Activated effector memory CD4-positive, alpha-beta T cell treated with Interleukin-2 at 50 U/mL for 16 hours (primary cell): Measurements from ENCODE around the gene IRS2.
"Not testable (repeated sequence)": the region's sequence is repeated elsewhere in the genome, so short reads cannot be mapped to it uniquely, and the experiment has no call there.

Experiments used
- DNase-seq: peaks from one replicate; pipeline ENCODE4 v3.0.0-alpha.2; 2020

Gene IRS2

GRCh38 chr13:109755551-109755950 is 30.8 kb downstream of the IRS2 start:
- no peak for DNase-seq

GRCh38 chr13:109751477-109751876 is 34.9 kb downstream of the IRS2 start:
- no peak for DNase-seq

- DNase-seq: no peak
Measured at GRCh38 chr13:109750221-109750775, 36.1 kb downstream of the IRS2 start.

- no peak for DNase-seq
Measured at GRCh38 chr13:109749365-109749764, 37.0 kb downstream of the IRS2 start.

- no peak for DNase-seq
Measured at GRCh38 chr13:109748677-109749076, 37.7 kb downstream of the IRS2 start.

- DNase-seq: no peak
Measured at GRCh38 chr13:109747524-109747923, 38.9 kb downstream of the IRS2 start.

- DNase-seq: no peak
Measured at GRCh38 chr13:109746364-109746763, 40.0 kb downstream of the IRS2 start.

GRCh38 chr13:109745702-109746101 is 40.7 kb downstream of the IRS2 start:
- DNase-seq: no peak

- DNase-seq: no peak
Measured at GRCh38 chr13:109745060-109745459, 41.3 kb downstream of the IRS2 start.

- DNase-seq: no peak
Measured at GRCh38 chr13:109744512-109745051, 41.8 kb downstream of the IRS2 start.

GRCh38 chr13:109743706-109744453 is 42.5 kb downstream of the IRS2 start:
- DNase-seq: peak; percentile 4

- DNase-seq: no peak
Measured at GRCh38 chr13:109741966-109742365, 44.4 kb downstream of the IRS2 start.

GRCh38 chr13:109740721-109741120 is 45.7 kb downstream of the IRS2 start:
- no peak for DNase-seq

GRCh38 chr13:109740121-109740520 is 46.3 kb downstream of the IRS2 start:
- no peak for DNase-seq

GRCh38 chr13:109738298-109738746 is 48.1 kb downstream of the IRS2 start:
- DNase-seq: no peak

- no peak for DNase-seq
Measured at GRCh38 chr13:109737606-109738005, 48.8 kb downstream of the IRS2 start.

- no peak for DNase-seq
Measured at GRCh38 chr13:109737046-109737573, 49.3 kb downstream of the IRS2 start.

GRCh38 chr13:109735436-109735966 is 50.9 kb downstream of the IRS2 start:
- DNase-seq: no peak

GRCh38 chr13:109734002-109734785 is 52.2 kb downstream of the IRS2 start:
- no peak for DNase-seq

- no peak for DNase-seq
Measured at GRCh38 chr13:109733550-109733949, 52.8 kb downstream of the IRS2 start.

- DNase-seq: not testable (repeated sequence)
Measured at GRCh38 chr13:109732470-109733170, 53.8 kb downstream of the IRS2 start.

GRCh38 chr13:109730812-109731335 is 55.5 kb downstream of the IRS2 start:
- no peak for DNase-seq
